K562 (cell line): ENCODE results near the gene PPP2R2D. TPM values are rescaled to one million over a fixed set of nuclear protein-coding genes. Genes with fewer than 3 reads are reported as not detected.

Experiments
- AFF1 ChIP-seq, 2 experiments: fragments of 450-650 bp; IDR thresholded peaks; 2 replicates each; pipeline ENCODE4 v1.6.1; 2018; ENCODE audit warnings: mild to moderate bottlenecking in 2 of 2, low read depth in 1 of 2; ENCODE audit not compliant: partially characterized antibody in 2 of 2
- CTBP1 ChIP-seq: fragments of 450-650 bp; IDR thresholded peaks from 2 replicates; pipeline ENCODE4 v1.6.1; 2016; ENCODE audit warnings: borderline replicate concordance
- ETS1 ChIP-seq: conservative IDR thresholded peaks from 2 replicates; pipeline ENCODE4 v1.6.1; 2011; ENCODE audit warnings: low read depth, mild to moderate bottlenecking, low read length; ENCODE audit not compliant: control insufficient read depth
- FOXO4 ChIP-seq: fragments of 450-650 bp; formaldehyde crosslinking; IDR thresholded peaks from 2 replicates; pipeline ENCODE4 v1.4.0; 2020; ENCODE audit warnings: mild to moderate bottlenecking, moderate library complexity
- HCFC1 ChIP-seq: IDR thresholded peaks from 2 replicates; pipeline ENCODE4 v1.6.1; 2012; ENCODE audit warnings: low read depth, low read length, improper control_type of control experiment
- HDAC8 ChIP-seq: fragments of 450-650 bp; IDR thresholded peaks from 2 replicates; pipeline ENCODE4 v1.6.1; 2016; ENCODE audit warnings: mild to moderate bottlenecking, missing genetic modification characterization, moderate library complexity, missing compliant biosample characterization
- HNRNPK ChIP-seq: fragments of 200-400 bp; formaldehyde crosslinking; IDR thresholded peaks from one replicate; pipeline ENCODE4 v1.6.1; 2018; ENCODE audit warnings: mild to moderate bottlenecking, low read depth, low read length; ENCODE audit not compliant: poor library complexity, severe bottlenecking
- MITF ChIP-seq: IDR thresholded peaks from 2 replicates; pipeline ENCODE4 v1.6.1; 2014; ENCODE audit warnings: antibody characterized with exemption
- MYNN ChIP-seq, 2 experiments: sonication (generic); formaldehyde crosslinking in 1 of 2; IDR thresholded peaks; 2 replicates each; pipeline versions ENCODE4 v1.5.0 to v1.6.1; 2016 to 2020; ENCODE audit warnings: antibody characterized with exemption in 1 of 2, missing genetic modification reagents in 1 of 2
- NONO ChIP-seq, 2 experiments: fragments of 200-400 bp in 1 of 2; fragments of 450-650 bp in 1 of 2; formaldehyde crosslinking in 1 of 2; IDR thresholded peaks; 2 replicates each; pipeline ENCODE4 v1.6.1; 2017; ENCODE audit warnings: low read depth in 2 of 2, mild to moderate bottlenecking in 2 of 2, moderate library complexity in 2 of 2, low read length in 1 of 2
- RFX1 ChIP-seq: fragments of 450-650 bp; IDR thresholded peaks from 2 replicates; pipeline ENCODE4 v1.6.1; 2016; ENCODE audit warnings: mild to moderate bottlenecking, moderate library complexity
- SMAD1 ChIP-seq: fragments of 150-350 bp; IDR thresholded peaks from 2 replicates; pipeline ENCODE4 v1.6.1; 2014; ENCODE audit warnings: low read length, low read depth; ENCODE audit not compliant: partially characterized antibody
- SNRNP70 ChIP-seq: fragments of 200-400 bp; formaldehyde crosslinking; optimal IDR thresholded peaks from 2 replicates; pipeline ENCODE3; 2017; ENCODE audit warnings: low read depth, low read length
- ZNF175 ChIP-seq: fragments of 200-800 bp; sonication (Bioruptor generic); IDR thresholded peaks from 2 replicates; pipeline ENCODE4 v1.6.1; 2016; ENCODE audit warnings: low read depth, mild to moderate bottlenecking, missing genetic modification characterization, missing compliant biosample characterization
- ZNF282 ChIP-seq: sonication (generic); formaldehyde crosslinking; IDR thresholded peaks from 2 replicates; pipeline ENCODE4 v1.8.1; 2023; ENCODE audit warnings: missing genetic modification reagents
- ZNF311 ChIP-seq: fragments of 250-450 bp; sonication (Bioruptor Pico); IDR thresholded peaks from 2 replicates; pipeline ENCODE4 v1.4.0; 2020; ENCODE audit warnings: mild to moderate bottlenecking, moderate library complexity
- polyA plus RNA-seq, 8 experiments: library from polyadenylated mRNA; depleted of rRNA in 4 of 8; stranded (reverse) in 5 of 8; unstranded in 3 of 8; fragments of >200 nt; fragmentation: Nextera tagmentation in 2 of 8; fragmentation: Illumina TruSeq in 1 of 8; extraction: Ambion mirVana in 2 of 8; extraction: Trizol in 1 of 8; gene quantifications; 2 replicates each; pipeline versions ENCODE4 v1.2.1 to v1.2.3, GENCODE V29; 2011 to 2014; ENCODE audit warnings: inconsistent platforms in 1 of 8, missing spikeins in 1 of 8
- total RNA-seq, 7 experiments: library from RNA; depleted of rRNA in 6 of 7; stranded (reverse); fragments of >200 nt in 6 of 7; fragmentation: Illumina TruSeq in 2 of 7; extraction: Trizol in 2 of 7; gene quantifications; 2 replicates each; pipeline versions ENCODE4 v1.2.1 to v1.2.3, GENCODE V29; 2011 to 2021; ENCODE audit warnings: low replicate concordance in 1 of 7

The PPP2R2D gene
- total and polyA plus RNA-seq, 9 of the 15 experiments (the other 6 are each of a cell fraction or from before 2014, with no cell fraction given), result 1.9 to 37.0 (median 26.8) TPM

GRCh38 chr10:131979821-131980270 lies 79.0 kb downstream of the PPP2R2D start (continued):
- TF ChIP-seq AFF1 (IDR thresholded peaks at IDR 0.05; ENCODE audit: low read depth in 1 of 2, partially characterized antibody in 2 of 2) (no peak), NONO (IDR thresholded peaks at IDR 0.05; ENCODE audit: low read depth in 2 of 2, low read length in 1 of 2) (no peak), SNRNP70 (no peak), HDAC8 (tag) (no peak), ZNF175 (no peak), HNRNPK (no peak), CTBP1 (no peak), HCFC1 (no peak), MYNN (IDR thresholded peaks at IDR 0.05) (no peak), MYNN (CRISPR knock-in tag; IDR thresholded peaks at IDR 0.05) (no peak), ETS1 (no peak), ZNF282 (CRISPR knock-in tag) (no peak), RFX1 (no peak), MITF (no peak), ZNF311 (CRISPR knock-in tag) (no peak), SMAD1 (no peak), FOXO4 (CRISPR knock-in tag) (no peak)
